ENCODE results near the gene MLH3. TPM values are rescaled to one million over a fixed set of nuclear protein-coding genes. Genes with fewer than 3 reads are reported as not detected.

Gene MLH3
- total RNA-seq, 1 donor from 2014 or later = 33.4 TPM

DNA sequence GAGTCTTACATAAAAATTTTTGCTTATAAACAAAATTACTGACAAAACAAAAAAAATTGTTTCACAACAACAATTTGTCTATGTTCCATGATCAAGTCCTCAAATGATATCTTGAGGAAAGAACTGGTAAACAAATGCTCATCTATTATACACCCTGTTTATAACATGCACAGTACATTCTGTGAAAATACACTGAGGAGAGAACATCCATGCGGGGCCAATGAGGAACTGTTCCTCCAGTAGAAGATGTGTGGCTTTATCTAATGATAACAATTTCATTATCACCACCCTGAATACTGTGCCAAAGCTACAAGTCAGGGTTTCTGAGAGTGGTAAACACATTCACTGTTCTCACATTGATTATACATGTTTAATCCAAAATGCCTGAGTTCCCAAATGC is 10.8 kb downstream of the MLH3 start:
- TF ChIP-seq, protein P1, sequence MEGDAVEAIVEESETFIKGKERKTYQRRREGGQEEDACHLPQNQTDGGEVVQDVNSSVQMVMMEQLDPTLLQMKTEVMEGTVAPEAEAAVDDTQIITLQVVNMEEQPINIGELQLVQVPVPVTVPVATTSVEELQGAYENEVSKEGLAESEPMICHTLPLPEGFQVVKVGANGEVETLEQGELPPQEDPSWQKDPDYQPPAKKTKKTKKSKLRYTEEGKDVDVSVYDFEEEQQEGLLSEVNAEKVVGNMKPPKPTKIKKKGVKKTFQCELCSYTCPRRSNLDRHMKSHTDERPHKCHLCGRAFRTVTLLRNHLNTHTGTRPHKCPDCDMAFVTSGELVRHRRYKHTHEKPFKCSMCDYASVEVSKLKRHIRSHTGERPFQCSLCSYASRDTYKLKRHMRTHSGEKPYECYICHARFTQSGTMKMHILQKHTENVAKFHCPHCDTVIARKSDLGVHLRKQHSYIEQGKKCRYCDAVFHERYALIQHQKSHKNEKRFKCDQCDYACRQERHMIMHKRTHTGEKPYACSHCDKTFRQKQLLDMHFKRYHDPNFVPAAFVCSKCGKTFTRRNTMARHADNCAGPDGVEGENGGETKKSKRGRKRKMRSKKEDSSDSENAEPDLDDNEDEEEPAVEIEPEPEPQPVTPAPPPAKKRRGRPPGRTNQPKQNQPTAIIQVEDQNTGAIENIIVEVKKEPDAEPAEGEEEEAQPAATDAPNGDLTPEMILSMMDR (IDR thresholded peaks at IDR 0.05) = no peak
- no peak overlapping the region for H3K4me3 ChIP-seq
- DNase-seq (no peak), ATAC-seq (no peak)
- intact Hi-C loops (cut with DNase I) = no loop called here
- H3K27me3 ChIP-seq = no peaks in the 10 kb centered on the region
- peak overlapping the region; percentile 38 for H3K27ac ChIP-seq
- peaks cover 27% of the 10 kb centered on the region for H3K36me3 ChIP-seq
- H3K9me3 ChIP-seq = no peaks in the 10 kb centered on the region
- peaks cover 18% of the 10 kb centered on the region for H3K4me1 ChIP-seq

DNA sequence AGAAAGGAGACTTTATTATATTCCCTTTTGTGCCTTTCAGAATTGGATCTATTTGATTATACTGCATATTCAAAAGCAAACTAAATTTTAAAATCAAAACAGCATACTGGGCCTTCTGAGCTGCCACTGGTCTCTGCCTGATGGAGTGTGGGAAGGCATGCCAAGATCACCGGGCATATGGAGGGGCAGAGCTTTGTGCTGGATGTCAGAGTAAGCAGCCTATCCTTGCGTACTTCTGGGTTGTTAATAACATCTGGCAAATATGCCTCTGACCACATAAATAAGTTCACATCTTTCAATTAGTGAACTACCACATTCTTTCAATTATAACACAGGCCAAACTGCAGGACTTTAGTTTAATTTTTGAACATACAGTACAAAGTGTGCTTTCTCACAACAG is 18.3 kb downstream of the MLH3 start:
- no peak for DNase-seq
- H3K9me3 ChIP-seq = no peaks in the 10 kb centered on the region
- intact Hi-C loops (cut with DNase I) = no loop called here
- H3K4me1 ChIP-seq = no peaks in the 10 kb centered on the region
- H3K4me3 ChIP-seq = no peak overlapping the region
- H3K27me3 ChIP-seq = no peaks in the 10 kb centered on the region
- TF ChIP-seq, protein P1 (IDR thresholded peaks at IDR 0.05) = no peak
- H3K27ac ChIP-seq = no peak overlapping the region
- H3K36me3 ChIP-seq = peaks cover 63% of the 10 kb centered on the region
- ATAC-seq = no peak

DNA sequence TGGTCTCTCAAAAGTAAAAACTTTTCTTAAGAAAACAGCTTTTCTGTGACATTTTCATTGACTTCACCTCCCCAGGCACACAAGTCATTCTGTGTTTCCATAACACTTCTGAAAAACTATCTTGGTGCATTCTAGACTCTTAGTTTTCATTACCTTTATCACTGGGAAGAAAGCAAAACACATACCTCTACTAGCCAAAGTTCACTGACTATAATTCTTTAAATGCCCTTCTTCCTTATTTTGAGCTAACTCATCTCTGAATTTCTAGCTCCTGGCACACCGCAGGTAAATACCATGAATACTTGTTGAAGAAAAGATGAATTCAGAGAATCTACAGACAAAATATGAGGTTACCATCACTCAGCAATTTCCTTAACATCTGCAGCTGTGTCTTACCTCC is 21.1 kb downstream of the MLH3 start:
- Histone ChIP-seq H3K9me3 (no peaks in the 10 kb centered on the region), H3K27me3 (no peaks in the 10 kb centered on the region), H3K27ac (no peak overlapping the region), H3K36me3 (peaks cover 69% of the 10 kb centered on the region), H3K4me1 (no peaks in the 10 kb centered on the region), H3K4me3 (no peak overlapping the region)
- ATAC-seq (no peak), DNase-seq (no peak)
- TF ChIP-seq, protein P1 (IDR thresholded peaks at IDR 0.05) = no peak
- intact Hi-C loops (cut with DNase I) = no loop called here

DNA sequence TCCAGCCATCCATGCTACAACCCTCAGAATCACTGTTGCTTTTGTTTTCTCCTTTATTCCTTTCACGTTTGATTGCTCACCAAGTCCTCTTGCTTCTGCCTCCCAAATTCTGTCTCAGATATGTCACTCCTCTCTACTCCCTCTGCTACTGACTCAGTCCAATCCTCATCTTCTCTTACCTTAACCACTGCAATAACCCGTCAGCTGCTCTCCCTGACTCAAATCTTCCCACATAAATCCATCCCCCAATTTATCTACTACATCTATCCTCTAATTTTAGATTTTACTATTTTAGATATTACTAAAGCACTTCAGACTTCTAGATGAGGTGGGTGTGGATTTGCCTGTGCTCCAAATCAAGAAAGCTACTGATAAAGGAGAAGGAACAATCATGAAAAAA is 25.4 kb downstream of the MLH3 start:
- H3K9me3 ChIP-seq = no peaks in the 10 kb centered on the region
- H3K36me3 ChIP-seq = peaks cover 75% of the 10 kb centered on the region
- no peak for DNase-seq
- intact Hi-C loops (cut with DNase I) = no loop called here
- ATAC-seq = no peak
- H3K4me1 ChIP-seq = no peaks in the 10 kb centered on the region
- H3K4me3 ChIP-seq = no peak overlapping the region
- H3K27me3 ChIP-seq = no peaks in the 10 kb centered on the region
- H3K27ac ChIP-seq = peak overlapping the region; percentile 37
- TF ChIP-seq, protein P1 (IDR thresholded peaks at IDR 0.05) = no peak

DNA sequence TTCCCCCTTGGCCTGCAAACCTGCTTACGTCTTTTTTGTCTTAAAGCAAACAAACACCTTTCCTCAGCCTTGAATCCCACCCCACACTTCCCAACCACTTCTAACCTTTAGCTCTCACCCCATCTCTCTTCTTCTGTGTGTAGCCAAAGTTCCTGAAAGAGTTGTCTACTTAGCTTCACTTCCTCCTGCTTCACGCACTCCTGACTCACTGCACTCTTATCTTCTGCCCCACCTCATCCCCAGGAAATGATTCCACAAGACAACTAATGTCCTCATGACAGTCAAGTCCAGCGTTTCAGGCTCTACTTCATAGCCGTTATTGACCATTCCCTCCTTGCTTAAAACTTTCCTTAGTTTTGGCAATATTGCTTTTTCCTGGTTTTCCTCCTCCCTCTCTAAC is 26.2 kb downstream of the MLH3 start:
- H3K9me3 ChIP-seq = no peaks in the 10 kb centered on the region
- peak overlapping the region; percentile 37 for H3K27ac ChIP-seq
- H3K27me3 ChIP-seq = no peaks in the 10 kb centered on the region
- TF ChIP-seq, protein P1 (IDR thresholded peaks at IDR 0.05) = no peak
- ATAC-seq (peak; percentile 81), DNase-seq (no peak)
- intact Hi-C loops (cut with DNase I) = no loop called here
- peaks cover 75% of the 10 kb centered on the region for H3K36me3 ChIP-seq
- no peak overlapping the region for H3K4me3 ChIP-seq
- H3K4me1 ChIP-seq = no peaks in the 10 kb centered on the region

DNA sequence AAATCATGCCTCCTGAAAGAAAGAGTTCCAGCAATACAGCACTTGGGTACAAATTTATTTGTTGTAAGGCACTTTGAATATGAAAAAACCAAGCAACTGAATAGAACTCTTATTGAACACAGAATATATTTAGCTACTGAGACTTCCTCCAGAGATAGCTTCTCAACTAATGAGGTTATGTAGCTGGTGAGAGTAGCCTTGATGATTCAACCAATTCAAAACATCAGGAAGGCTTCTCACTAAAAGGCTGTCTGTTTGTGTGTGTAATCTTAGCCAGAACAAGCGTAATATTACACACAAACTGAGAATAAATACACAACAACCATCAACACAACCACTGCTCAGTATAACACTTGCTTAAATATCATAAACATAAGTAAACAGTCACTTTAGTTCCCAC is 28.2 kb downstream of the MLH3 start:
- ATAC-seq (no peak), DNase-seq (no peak)
- no peak overlapping the region for H3K4me3 ChIP-seq
- TF ChIP-seq, protein P1 (IDR thresholded peaks at IDR 0.05) = no peak
- H3K4me1 ChIP-seq = no peaks in the 10 kb centered on the region
- intact Hi-C loops (cut with DNase I) = no loop called here
- H3K27ac ChIP-seq = no peak overlapping the region
- H3K27me3 ChIP-seq = no peaks in the 10 kb centered on the region
- no peaks in the 10 kb centered on the region for H3K9me3 ChIP-seq
- H3K36me3 ChIP-seq = peaks cover 84% of the 10 kb centered on the region

All from upper lobe of right lung (tissue), 1 donor.